Vagina (tissue), 2 donors: ENCODE data around the gene ZNF423. TPM values are rescaled to one million over a fixed set of nuclear protein-coding genes. Genes with fewer than 3 reads are reported as not detected.

Experiments
- DNase-seq, 2 donors: peaks; one replicate each; pipeline ENCODE4 v3.0.0-alpha.2; 2017; ENCODE audit errors: extremely low spot score in 2 of 2
- H3K27ac ChIP-seq: fragments of 200-600 bp; sonication (generic); one replicate; pipeline ENCODE4 v1.5.1; 2019
- H3K27me3 ChIP-seq: fragments of 200-600 bp; sonication (generic); one replicate; pipeline ENCODE4 v1.5.1; 2019
- H3K36me3 ChIP-seq, 2 donors: fragments of 200-600 bp; sonication (generic); one replicate each; pipeline ENCODE4 v1.5.1; 2017 to 2019
- H3K4me1 ChIP-seq: fragments of 200-600 bp; sonication (generic); one replicate; pipeline ENCODE4 v1.5.1; 2019
- H3K4me3 ChIP-seq, 2 donors: fragments of 200-600 bp; sonication (generic); 1 replicate in 1 of 2; 2 replicates in 1 of 2; pipeline ENCODE4 v1.5.1; 2016 to 2019
- H3K9me3 ChIP-seq: fragments of 200-600 bp; sonication (generic); one replicate; pipeline ENCODE4 v1.5.1; 2019
- POLR2A ChIP-seq, 2 donors: fragments of 450-650 bp; IDR thresholded peaks; one replicate each; pipeline ENCODE4 v1.6.1; 2017; ENCODE audit warnings: antibody characterized with exemption in 2 of 2, mild to moderate bottlenecking in 2 of 2, moderate library complexity in 2 of 2
- POLR2AphosphoS5 ChIP-seq, 2 donors: sonication (generic); formaldehyde crosslinking; IDR thresholded peaks; one replicate each; pipeline ENCODE4 v1.9.0; 2017; ENCODE audit warnings: antibody characterized with exemption in 2 of 2, mild to moderate bottlenecking in 2 of 2, low read depth in 1 of 2; ENCODE audit not compliant: insufficient read depth in 1 of 2
- intact Hi-C: fragments of 100-400 bp; cut with DNase I; formaldehyde crosslinking; loops from one replicate; pipeline ENCODE4 v1.15.1; 2023
- total RNA-seq: library from RNA; depleted of rRNA; stranded (reverse); fragments of >200 nt; gene quantifications from one replicate; pipeline ENCODE4 v1.2.3, GENCODE V29; 2016
- TF ChIP-seq, protein P1 (sequence below), 3 experiments: fragments of 450-650 bp in 2 of 3; fragments of 200-600 bp in 1 of 3; sonication (generic) in 1 of 3; IDR thresholded peaks; one replicate each; pipeline ENCODE4 v1.5.1; 2017 to 2019; ENCODE audit warnings: antibody characterized with exemption in 3 of 3, mild to moderate bottlenecking in 2 of 3, moderate library complexity in 2 of 3

ZNF423 gene
- total RNA-seq, 1 donor from 2014 or later, result 10.3 TPM

DNA sequence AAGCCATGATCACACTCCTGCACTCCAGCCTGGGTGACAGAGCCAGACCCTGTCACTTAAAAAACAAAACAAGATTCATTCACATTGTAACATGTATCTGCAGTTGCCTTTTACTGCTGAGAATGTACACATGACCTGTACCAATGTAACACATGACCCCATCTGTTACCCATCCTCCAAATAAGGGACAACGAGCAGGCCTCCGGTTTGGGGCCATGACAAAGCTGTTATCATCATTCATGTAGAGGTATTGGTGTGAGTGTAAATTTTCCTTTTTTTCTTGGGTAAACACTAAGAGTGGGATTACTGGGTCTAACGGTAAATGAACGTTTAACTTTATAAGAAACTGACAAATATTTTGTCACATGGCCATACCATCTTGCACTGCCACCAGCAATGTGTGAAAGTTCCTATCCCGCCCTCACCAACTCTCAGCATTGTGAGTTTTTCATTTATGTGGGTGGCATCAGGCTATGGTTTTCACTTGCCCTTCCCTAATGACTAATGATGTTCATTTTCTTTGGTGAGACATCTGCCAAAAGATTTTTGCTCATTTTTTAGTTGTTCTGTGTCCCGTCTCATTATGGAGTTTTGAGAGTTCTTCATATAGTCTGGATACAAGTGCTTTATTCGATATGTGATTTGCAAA, 336.8 kb downstream of the ZNF423 start:
- no peak for DNase-seq
- Histone ChIP-seq H3K4me1 (no peaks in the 10 kb centered on the region), H3K9me3 (no peaks in the 10 kb centered on the region), H3K4me3 (no peak overlapping the region), H3K27me3 (no peaks in the 10 kb centered on the region), H3K27ac (no peak overlapping the region), H3K36me3 (no peaks in the 10 kb centered on the region)
- intact Hi-C loops, result no loop called here
- TF ChIP-seq POLR2A (IDR thresholded peaks at IDR 0.05) (no peak), POLR2AphosphoS5 (IDR thresholded peaks at IDR 0.05; ENCODE audit: insufficient read depth in 1 of 2, low read depth in 1 of 2) (no peak)
- TF ChIP-seq, protein P1, sequence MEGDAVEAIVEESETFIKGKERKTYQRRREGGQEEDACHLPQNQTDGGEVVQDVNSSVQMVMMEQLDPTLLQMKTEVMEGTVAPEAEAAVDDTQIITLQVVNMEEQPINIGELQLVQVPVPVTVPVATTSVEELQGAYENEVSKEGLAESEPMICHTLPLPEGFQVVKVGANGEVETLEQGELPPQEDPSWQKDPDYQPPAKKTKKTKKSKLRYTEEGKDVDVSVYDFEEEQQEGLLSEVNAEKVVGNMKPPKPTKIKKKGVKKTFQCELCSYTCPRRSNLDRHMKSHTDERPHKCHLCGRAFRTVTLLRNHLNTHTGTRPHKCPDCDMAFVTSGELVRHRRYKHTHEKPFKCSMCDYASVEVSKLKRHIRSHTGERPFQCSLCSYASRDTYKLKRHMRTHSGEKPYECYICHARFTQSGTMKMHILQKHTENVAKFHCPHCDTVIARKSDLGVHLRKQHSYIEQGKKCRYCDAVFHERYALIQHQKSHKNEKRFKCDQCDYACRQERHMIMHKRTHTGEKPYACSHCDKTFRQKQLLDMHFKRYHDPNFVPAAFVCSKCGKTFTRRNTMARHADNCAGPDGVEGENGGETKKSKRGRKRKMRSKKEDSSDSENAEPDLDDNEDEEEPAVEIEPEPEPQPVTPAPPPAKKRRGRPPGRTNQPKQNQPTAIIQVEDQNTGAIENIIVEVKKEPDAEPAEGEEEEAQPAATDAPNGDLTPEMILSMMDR (IDR thresholded peaks at IDR 0.05), result no peak

DNA sequence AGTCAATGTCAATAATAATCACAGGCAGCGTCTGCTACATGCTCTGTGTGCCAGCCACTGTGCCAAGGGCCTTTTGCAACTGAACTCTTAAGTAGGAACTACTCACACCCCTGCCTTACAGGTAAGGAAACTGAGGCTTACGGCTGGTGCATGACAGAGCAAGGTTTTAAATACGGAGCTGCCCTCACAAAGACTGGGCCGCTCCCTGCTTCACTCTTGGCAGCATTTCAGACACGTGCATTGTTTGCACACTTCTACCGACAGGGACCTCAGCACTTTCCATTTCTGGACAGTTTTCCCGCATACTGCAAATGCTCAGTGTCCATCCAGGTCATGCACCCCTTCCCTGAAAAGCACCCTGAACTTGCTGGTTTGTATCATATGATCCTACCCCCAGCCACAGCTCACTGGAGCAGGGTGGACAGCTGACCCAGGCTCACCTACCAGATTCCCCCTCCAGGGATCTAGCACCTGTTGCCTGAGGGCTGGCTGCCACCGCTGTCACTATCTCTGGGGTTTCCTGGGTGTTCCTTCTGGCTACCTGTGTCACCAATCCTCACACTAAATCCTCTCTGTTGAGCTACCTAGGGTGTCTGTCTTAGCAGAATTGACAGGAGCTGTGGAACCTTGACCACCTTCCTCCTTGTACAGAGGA, 339.4 kb downstream of the ZNF423 start:
- DNase-seq, result no peak
- Histone ChIP-seq H3K27ac (no peak overlapping the region), H3K9me3 (no peaks in the 10 kb centered on the region), H3K4me1 (no peaks in the 10 kb centered on the region), H3K27me3 (no peaks in the 10 kb centered on the region), H3K4me3 (no peak overlapping the region), H3K36me3 (no peaks in the 10 kb centered on the region)
- TF ChIP-seq POLR2AphosphoS5 (IDR thresholded peaks at IDR 0.05; ENCODE audit: insufficient read depth in 1 of 2, low read depth in 1 of 2) (no peak), POLR2A (IDR thresholded peaks at IDR 0.05) (no peak)
- TF ChIP-seq, protein P1 (IDR thresholded peaks at IDR 0.05), result no peak
- intact Hi-C loops, result no loop called here

DNA sequence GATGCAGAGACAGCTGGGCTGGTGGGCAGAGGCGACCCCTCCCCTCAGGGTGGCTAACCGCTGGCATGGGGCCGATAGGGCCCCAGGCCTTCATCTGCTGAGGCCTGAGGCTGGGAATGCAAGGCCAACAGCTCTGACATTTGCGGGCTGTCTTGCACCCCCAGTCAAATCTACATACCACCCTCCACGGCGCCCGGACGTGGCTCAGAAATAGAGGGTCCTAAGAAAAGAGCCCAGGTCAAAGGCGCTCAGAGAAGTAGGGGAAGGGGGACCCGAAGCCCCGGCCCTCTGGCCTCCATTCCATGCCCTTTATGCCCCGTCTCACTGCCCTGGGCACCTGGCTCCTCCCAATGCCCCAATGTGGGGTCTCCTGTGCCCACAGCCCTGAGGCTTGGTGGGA, 340.1 kb downstream of the ZNF423 start:
- intact Hi-C loops, result no loop called here
- Histone ChIP-seq H3K9me3 (no peaks in the 10 kb centered on the region), H3K36me3 (no peaks in the 10 kb centered on the region), H3K27me3 (no peaks in the 10 kb centered on the region), H3K4me1 (no peaks in the 10 kb centered on the region), H3K27ac (no peak overlapping the region), H3K4me3 (no peak overlapping the region)
- no peak for TF ChIP-seq POLR2AphosphoS5 (IDR thresholded peaks at IDR 0.05; ENCODE audit: insufficient read depth in 1 of 2, low read depth in 1 of 2)
- TF ChIP-seq, protein P1 (IDR thresholded peaks at IDR 0.05), result no peak
- TF ChIP-seq POLR2A (IDR thresholded peaks at IDR 0.05), result no peak
- no peak for DNase-seq

DNA sequence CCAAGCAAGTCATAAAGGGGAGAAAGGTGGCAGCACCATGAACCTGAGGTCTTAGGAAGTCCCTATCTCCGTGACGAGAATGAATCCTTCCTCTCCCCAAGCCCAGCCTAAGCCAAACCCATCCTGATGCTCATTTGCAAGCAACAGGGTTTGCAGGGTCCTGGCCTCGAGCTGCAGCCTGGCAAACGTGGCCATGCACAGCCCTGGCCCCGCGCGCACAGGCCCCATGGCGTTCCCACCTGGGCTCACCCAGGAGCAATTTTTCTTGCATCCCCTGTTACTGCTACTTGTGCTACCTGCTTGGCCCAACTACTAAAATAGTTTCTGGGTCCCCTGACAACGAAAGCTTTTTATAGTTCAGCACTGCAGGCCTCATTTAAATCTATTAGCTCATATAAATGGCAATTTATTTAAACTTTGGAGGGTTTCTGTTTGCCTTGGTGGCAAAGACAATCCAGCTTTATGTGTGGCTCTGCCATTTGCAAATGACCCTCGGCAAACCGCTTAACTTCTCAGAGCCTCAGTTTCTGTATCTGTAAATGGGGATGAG, 340.8 kb downstream of the ZNF423 start:
- H3K36me3 ChIP-seq, result no peaks in the 10 kb centered on the region
- H3K27me3 ChIP-seq, result no peaks in the 10 kb centered on the region
- TF ChIP-seq, protein P1 (IDR thresholded peaks at IDR 0.05), result no peak
- TF ChIP-seq POLR2AphosphoS5 (IDR thresholded peaks at IDR 0.05; ENCODE audit: insufficient read depth in 1 of 2, low read depth in 1 of 2), result no peak
- no peak for TF ChIP-seq POLR2A (IDR thresholded peaks at IDR 0.05)
- no peak overlapping the region for H3K27ac ChIP-seq
- no peaks in the 10 kb centered on the region for H3K9me3 ChIP-seq
- H3K4me3 ChIP-seq, result no peak overlapping the region
- DNase-seq, result no peak
- H3K4me1 ChIP-seq, result no peaks in the 10 kb centered on the region
- intact Hi-C loops, result no loop called here
